ENCODE results near the gene PMS1. TPM values are rescaled to one million over a fixed set of nuclear protein-coding genes. Genes with fewer than 3 reads are reported as not detected.
"Not testable (repeated sequence)": the region's sequence is repeated elsewhere in the genome, so short reads cannot be mapped to it uniquely, and the experiment has no call there.

Gene PMS1
- 10 to 100 TPM in 3 of 4 donors, 1 to 10 TPM in 1; 6.3 to 15.4 (median 13.2) TPM for total RNA-seq

DNA sequence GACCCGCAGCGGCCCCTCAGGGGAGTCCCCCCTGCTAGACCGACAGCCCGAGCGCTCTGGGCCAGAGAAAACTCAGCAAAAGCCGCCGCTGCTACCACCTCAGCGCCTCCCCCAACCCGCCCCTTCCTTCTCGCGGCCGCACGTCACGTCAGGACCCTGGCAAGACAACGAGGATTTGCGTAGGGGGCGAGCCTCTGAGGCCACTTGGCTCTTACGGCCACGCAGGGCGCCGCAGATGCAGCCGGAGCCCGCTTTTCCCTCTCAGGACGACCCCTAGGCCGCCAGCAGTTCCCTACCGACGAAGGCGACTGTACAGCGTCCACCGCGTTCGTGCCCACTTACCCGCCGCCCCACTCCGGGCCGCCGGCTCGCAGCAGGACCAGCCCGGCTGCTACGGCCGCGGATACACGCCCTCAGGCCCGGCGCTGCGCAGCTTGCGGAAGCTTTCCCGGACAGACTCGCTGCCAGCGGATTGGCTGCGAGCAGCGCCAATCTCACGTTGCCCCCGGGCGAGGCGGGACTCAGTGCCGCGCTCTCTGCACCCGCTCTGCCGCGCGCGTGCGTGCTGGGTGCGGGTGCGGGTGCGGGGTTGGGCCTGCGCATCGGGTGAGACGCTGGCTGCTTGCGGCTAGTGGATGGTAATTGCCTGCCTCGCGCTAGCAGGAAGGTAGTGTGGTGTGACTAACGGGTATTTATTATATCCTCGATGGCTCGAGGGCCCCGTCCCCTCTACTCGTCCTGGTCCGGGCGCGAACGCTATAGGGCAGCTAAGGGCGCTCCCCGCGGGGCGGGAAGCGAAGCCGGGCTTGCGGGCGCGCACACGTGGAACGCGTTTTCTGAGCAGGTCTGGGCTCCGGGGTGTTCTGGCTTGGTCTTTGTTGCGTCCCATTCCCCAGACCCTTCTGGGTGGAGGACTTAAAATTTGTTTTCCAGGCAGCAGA is at the start of gene PMS1, which contains the start of gene ORMDL1:
Gene PMS1, plus strand, starts transcription at position 524 of the 941 bp plus-strand sequence. CDS start 7,360 bp downstream, outside the sequence.
Gene ORMDL1, minus strand, starts transcription at position 413 of the 941 bp plus-strand sequence. CDS start 1,744 bp downstream, outside the sequence.
- intact Hi-C loops (cut with DNase I) = no loop called here
- peak within 1 kb of the TSS; percentile 94 to 97 (median 96) for H3K27ac ChIP-seq
- peak within 1 kb of the TSS; percentile 79 to 94 (median 80) for H3K4me3 ChIP-seq
- no peaks in the 10 kb centered on the region for H3K9me3 ChIP-seq
- DNase-seq = peak; percentile 73
- H3K4me1 ChIP-seq = peaks cover 4 to 43% (median 19%) of the 10 kb centered on the region in 3 donors
- peak in 3 of 4 donors; percentile 60 to 96 (median 88) for TF ChIP-seq POLR2A (IDR thresholded peaks at IDR 0.05)
- TF ChIP-seq, protein P1, sequence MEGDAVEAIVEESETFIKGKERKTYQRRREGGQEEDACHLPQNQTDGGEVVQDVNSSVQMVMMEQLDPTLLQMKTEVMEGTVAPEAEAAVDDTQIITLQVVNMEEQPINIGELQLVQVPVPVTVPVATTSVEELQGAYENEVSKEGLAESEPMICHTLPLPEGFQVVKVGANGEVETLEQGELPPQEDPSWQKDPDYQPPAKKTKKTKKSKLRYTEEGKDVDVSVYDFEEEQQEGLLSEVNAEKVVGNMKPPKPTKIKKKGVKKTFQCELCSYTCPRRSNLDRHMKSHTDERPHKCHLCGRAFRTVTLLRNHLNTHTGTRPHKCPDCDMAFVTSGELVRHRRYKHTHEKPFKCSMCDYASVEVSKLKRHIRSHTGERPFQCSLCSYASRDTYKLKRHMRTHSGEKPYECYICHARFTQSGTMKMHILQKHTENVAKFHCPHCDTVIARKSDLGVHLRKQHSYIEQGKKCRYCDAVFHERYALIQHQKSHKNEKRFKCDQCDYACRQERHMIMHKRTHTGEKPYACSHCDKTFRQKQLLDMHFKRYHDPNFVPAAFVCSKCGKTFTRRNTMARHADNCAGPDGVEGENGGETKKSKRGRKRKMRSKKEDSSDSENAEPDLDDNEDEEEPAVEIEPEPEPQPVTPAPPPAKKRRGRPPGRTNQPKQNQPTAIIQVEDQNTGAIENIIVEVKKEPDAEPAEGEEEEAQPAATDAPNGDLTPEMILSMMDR (IDR thresholded peaks at IDR 0.05) = no peak
- H3K27me3 ChIP-seq = no peaks in the 10 kb centered on the region
- peaks cover 0 to 33% (median 3%) of the 10 kb centered on the region in 3 donors for H3K36me3 ChIP-seq
- WGBS, 2 donors = 0% methylated on average over 11 to 42 of the region's 96 CpGs

GRCh38 chr2:189751080-189751658 is 33.1 kb upstream of the PMS1 start:
- Histone ChIP-seq H3K27me3 (no peaks in the 10 kb centered on the region), H3K4me1 (no peaks in the 10 kb centered on the region), H3K27ac (no peak overlapping the region), H3K9me3 (no peaks in the 10 kb centered on the region), H3K36me3 (peaks cover 0 to 82% (median 13%) of the 10 kb centered on the region in 3 donors), H3K4me3 (no peak overlapping the region)
- WGBS, 2 donors = 76 to 83% methylated on average over 4 to 10 of the region's 10 CpGs
- intact Hi-C loops (cut with DNase I) = no loop called here
- no peak for DNase-seq
- TF ChIP-seq, protein P1 (IDR thresholded peaks at IDR 0.05) = peak in 5 of 6 experiments; percentile 44 to 64 (median 48)
- TF ChIP-seq POLR2A (IDR thresholded peaks at IDR 0.05) = no peak

DNA sequence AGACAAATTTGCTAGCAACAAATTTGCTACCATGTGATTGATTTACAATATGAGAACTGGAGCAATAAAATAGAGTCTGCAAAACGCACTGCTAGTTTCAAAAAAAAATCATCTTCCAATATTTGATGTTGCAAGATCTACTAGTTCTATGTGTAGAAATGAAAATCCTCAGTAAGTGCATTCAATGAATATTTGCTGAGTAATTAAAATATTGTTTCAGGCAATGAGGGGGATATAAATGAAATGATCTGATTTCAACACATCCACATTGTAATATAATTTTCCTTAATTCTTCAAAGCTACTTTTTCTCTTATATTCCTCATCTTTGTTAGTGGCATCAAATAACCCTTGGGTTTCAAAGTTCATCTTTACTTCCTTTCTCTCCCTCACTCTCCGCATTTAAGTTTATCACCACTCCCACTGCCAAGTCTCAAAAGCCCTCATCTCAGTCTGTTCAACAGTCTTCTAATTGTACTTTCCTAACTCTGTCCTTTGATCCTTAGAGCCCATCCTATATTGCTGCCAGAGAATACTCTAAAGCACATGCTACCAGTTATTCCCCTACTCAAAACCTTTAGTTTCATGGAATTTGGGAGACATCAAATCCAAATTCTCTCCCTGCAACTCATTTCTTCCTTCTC is 27.8 kb upstream of the PMS1 start:
- Histone ChIP-seq H3K27ac (no peak overlapping the region), H3K27me3 (no peaks in the 10 kb centered on the region), H3K36me3 (peaks cover 0 to 54% (median 0%) of the 10 kb centered on the region in 3 donors), H3K4me1 (peaks cover 0 to 4% (median 0%) of the 10 kb centered on the region in 3 donors), H3K9me3 (no peaks in the 10 kb centered on the region), H3K4me3 (no peak overlapping the region)
- intact Hi-C loops (cut with DNase I) = no loop called here
- DNase-seq = no peak
- WGBS, 2 donors = 52 to 95% methylated on average over 2 of the region's 2 CpGs
- TF ChIP-seq, protein P1 (IDR thresholded peaks at IDR 0.05) = no peak
- TF ChIP-seq POLR2A (IDR thresholded peaks at IDR 0.05) = no peak

DNA sequence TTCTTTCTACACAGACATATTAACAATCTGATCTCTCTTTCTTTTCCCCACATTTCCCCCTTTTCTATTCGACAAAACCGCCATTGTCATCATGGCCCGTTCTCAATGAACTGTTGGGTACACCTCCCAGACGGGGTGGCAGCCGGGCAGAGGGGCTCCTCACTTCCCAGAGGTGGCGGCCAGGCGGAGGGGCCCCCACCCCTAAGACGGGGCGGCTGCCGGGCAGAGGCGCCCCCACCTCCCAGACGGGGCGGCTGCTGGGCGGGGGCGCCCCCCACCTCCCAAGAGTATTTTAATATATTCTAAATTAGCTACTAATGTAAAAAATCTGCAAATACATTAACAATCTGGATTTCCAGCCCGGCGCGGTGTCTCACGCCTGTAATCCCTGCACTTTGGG is 24.1 kb upstream of the PMS1 start:
- DNase-seq; H3K9me3 ChIP-seq; H3K4me3 ChIP-seq; H3K27ac ChIP-seq; H3K27me3 ChIP-seq; intact Hi-C loops (cut with DNase I): not testable (repeated sequence)
- Histone ChIP-seq H3K4me1 (peaks cover 5 to 21% (median 10%) of the 10 kb centered on the region in 3 donors), H3K36me3 (peaks cover 0 to 17% (median 0%) of the 10 kb centered on the region in 3 donors)
- 89 to 100% methylated on average over 4 to 7 of the region's 19 CpGs for WGBS, 2 donors

- Histone ChIP-seq H3K36me3 (peaks cover 0 to 27% (median 0%) of the 10 kb centered on the region in 3 donors), H3K4me1 (peaks cover 5 to 21% (median 10%) of the 10 kb centered on the region in 3 donors), H3K4me3 (peak overlapping the region; percentile 51 to 87 (median 80)), H3K27me3 (no peaks in the 10 kb centered on the region), H3K9me3 (no peaks in the 10 kb centered on the region), H3K27ac (peak overlapping the region; percentile 67 to 95 (median 94))
- TF ChIP-seq, protein P1 (IDR thresholded peaks at IDR 0.05) = no peak
- TF ChIP-seq POLR2A (IDR thresholded peaks at IDR 0.05) = no peak
- WGBS, 2 donors = 0 to 2% methylated on average over 4 to 7 of the region's 7 CpGs
- intact Hi-C loops (cut with DNase I) = no loop called here
- peak; percentile 32 for DNase-seq
Observed at GRCh38 chr2:189762229-189762550, 22.1 kb upstream of the PMS1 start.

Measured in esophagus squamous epithelium (tissue), 5 donors.